Liver (tissue), 9 donors: Measurements from ENCODE around the gene RCOR3. TPM values are rescaled to one million over a fixed set of nuclear protein-coding genes. Genes with fewer than 3 reads are reported as not detected.

ENCODE experiments used
- DNase-seq: peaks from one replicate; pipeline ENCODE4 v3.0.0-alpha.2; 2017; ENCODE audit warnings: low spot score
- H3K27ac ChIP-seq, 2 donors: one replicate each; pipeline ENCODE4 v1.7.0; 2013; ENCODE audit warnings: inconsistent platforms in 2 of 2, low read length in 2 of 2, control low read depth in 1 of 2, low read depth in 1 of 2, mild to moderate bottlenecking in 1 of 2
- H3K27me3 ChIP-seq, 4 donors: one replicate each; pipeline versions ENCODE4 v1.6.1 to v1.7.0; 2013; ENCODE audit warnings: low read length in 3 of 4, inconsistent platforms in 1 of 4, mild to moderate bottlenecking in 1 of 4, moderate library complexity in 1 of 4; ENCODE audit not compliant: control insufficient read depth in 4 of 4, insufficient read depth in 4 of 4
- H3K36me3 ChIP-seq, 4 donors: one replicate each; pipeline versions ENCODE4 v1.6.1 to v1.7.0; 2013; ENCODE audit warnings: low read length in 3 of 4, mild to moderate bottlenecking in 3 of 4, low read depth in 1 of 4, moderate library complexity in 1 of 4; ENCODE audit not compliant: control insufficient read depth in 4 of 4, insufficient read depth in 3 of 4
- H3K4me1 ChIP-seq, 4 donors: one replicate each; pipeline versions ENCODE4 v1.6.1 to v1.7.0; 2013; ENCODE audit warnings: low read length in 3 of 4, mild to moderate bottlenecking in 3 of 4, moderate library complexity in 1 of 4; ENCODE audit not compliant: control insufficient read depth in 4 of 4, insufficient read depth in 4 of 4
- H3K4me3 ChIP-seq, 3 donors: one replicate each; pipeline versions ENCODE4 v1.6.1 to v1.7.0; 2013; ENCODE audit warnings: low read length in 3 of 3, control low read depth in 1 of 3, low read depth in 1 of 3, mild to moderate bottlenecking in 1 of 3
- H3K9ac ChIP-seq, 2 donors: one replicate each; pipeline ENCODE4 v1.7.0; 2013; ENCODE audit warnings: low read length in 2 of 2, mild to moderate bottlenecking in 2 of 2, moderate library complexity in 2 of 2, control low read depth in 1 of 2, low read depth in 1 of 2
- H3K9me3 ChIP-seq, 4 donors: one replicate each; pipeline versions ENCODE4 v1.6.1 to v1.7.0; 2013; ENCODE audit warnings: low read length in 3 of 4; ENCODE audit not compliant: control insufficient read depth in 4 of 4
- CTCF ChIP-seq: fragments of 150-350 bp; IDR thresholded peaks from 2 replicates; pipeline ENCODE4 v1.5.1; 2017; ENCODE audit warnings: improper control_type of control experiment, low read depth, low read length; ENCODE audit not compliant: missing input control
- GABPA ChIP-seq, 2 donors: IDR thresholded peaks in 1 of 2; conservative IDR thresholded peaks in 1 of 2; 2 replicates each; pipeline ENCODE4 v1.6.1; 2016; ENCODE audit warnings: antibody characterized with exemption in 2 of 2, mild to moderate bottlenecking in 1 of 2, moderate library complexity in 1 of 2
- HNF4A ChIP-seq, 2 donors: conservative IDR thresholded peaks; 2 replicates each; pipeline ENCODE4 v1.6.1; 2016; ENCODE audit warnings: antibody characterized with exemption in 2 of 2, mild to moderate bottlenecking in 2 of 2
- HNF4G ChIP-seq: IDR thresholded peaks from 2 replicates; pipeline ENCODE4 v1.6.1; 2016; ENCODE audit warnings: antibody characterized with exemption
- NR2F2 ChIP-seq: IDR thresholded peaks from 2 replicates; pipeline ENCODE4 v1.6.1; 2016; ENCODE audit warnings: antibody characterized with exemption
- RAD21 ChIP-seq, 2 donors: IDR thresholded peaks; 2 replicates each; pipeline ENCODE4 v1.6.1; 2016; ENCODE audit warnings: antibody characterized with exemption in 2 of 2, mild to moderate bottlenecking in 2 of 2
- REST ChIP-seq: IDR thresholded peaks from 2 replicates; pipeline ENCODE4 v1.6.1; 2016; ENCODE audit warnings: antibody characterized with exemption, mild to moderate bottlenecking
- RXRA ChIP-seq, 2 donors: IDR thresholded peaks; 2 replicates each; pipeline ENCODE4 v1.6.1; 2017 to 2018; ENCODE audit warnings: antibody characterized with exemption in 2 of 2, mild to moderate bottlenecking in 1 of 2
- TAF1 ChIP-seq: conservative IDR thresholded peaks from 2 replicates; pipeline ENCODE4 v1.6.1; 2016; ENCODE audit warnings: antibody characterized with exemption, mild to moderate bottlenecking
- YY1 ChIP-seq: IDR thresholded peaks from 2 replicates; pipeline ENCODE4 v1.6.1; 2016; ENCODE audit warnings: antibody characterized with exemption, mild to moderate bottlenecking
- WGBS: extraction: QIAGEN DNeasy Blood & Tissue Kit; methylation state at CpG from one replicate; pipeline ENCODE4 v1.1.7; 2013; 5-methylcytosine and 5-hydroxymethylcytosine counted together
- polyA plus RNA-seq, 2 donors: library from polyadenylated mRNA; stranded (reverse) in 1 of 2; unstranded in 1 of 2; fragments of 200-250 nt in 1 of 2; fragments of >200 nt in 1 of 2; fragmentation: Nextera tagmentation in 1 of 2; extraction: Ambion mirVana in 1 of 2; gene quantifications; one replicate each; pipeline versions ENCODE4 v1.2.1 to v1.2.3, GENCODE V29; 2013 to 2015
- total RNA-seq, 2 donors: library from RNA; depleted of rRNA; stranded (reverse); fragments of >200 nt; gene quantifications; one replicate each; pipeline ENCODE4 v1.2.3, GENCODE V29; 2014
- donor health status: healthy.
- donor health status: healthy.
- donor health status: healthy.
- donor health status: healthy.
- donor health status: healthy.

RCOR3 gene
- total and polyA plus RNA-seq, 4 donors = 7.8 to 20.2 (median 13.4) TPM

GRCh38 chr1:211210052-211210451, 49.1 kb upstream of the RCOR3 start:
- Histone ChIP-seq H3K9me3 (peaks cover 0 to 3% (median under 1%) of the 10 kb centered on the region in 4 donors), H3K27me3 (no peaks in the 10 kb centered on the region), H3K27ac (no peak overlapping the region), H3K4me1 (no peaks in the 10 kb centered on the region), H3K4me3 (no peak overlapping the region), H3K9ac (no peak overlapping the region), H3K36me3 (no peaks in the 10 kb centered on the region)
- no peak for DNase-seq
- 93% methylated on average over 5 of the region's 5 CpGs for WGBS
- TF ChIP-seq RXRA (IDR thresholded peaks at IDR 0.05) = no peak

GRCh38 chr1:211210965-211211364, 48.2 kb upstream of the RCOR3 start:
- 73% methylated on average over 6 of the region's 6 CpGs for WGBS
- Histone ChIP-seq H3K27me3 (no peaks in the 10 kb centered on the region), H3K9me3 (peaks cover 0 to 3% (median under 1%) of the 10 kb centered on the region in 4 donors), H3K9ac (no peak overlapping the region), H3K4me3 (no peak overlapping the region), H3K36me3 (no peaks in the 10 kb centered on the region), H3K4me1 (no peaks in the 10 kb centered on the region), H3K27ac (no peak overlapping the region)
- DNase-seq = no peak
- TF ChIP-seq TAF1 (no peak), REST (no peak), NR2F2 (no peak), GABPA (IDR thresholded peaks at IDR 0.05 in 1 of 2, conservative IDR thresholded peaks at IDR 0.05 in 1 of 2) (no peak), YY1 (no peak), HNF4G (no peak), CTCF (no peak), RXRA (IDR thresholded peaks at IDR 0.05) (no peak), HNF4A (conservative IDR thresholded peaks at IDR 0.05) (no peak), RAD21 (IDR thresholded peaks at IDR 0.05) (no peak)

- WGBS = 91% methylated on average over 2 of the region's 2 CpGs
- TF ChIP-seq CTCF = no peak
- Histone ChIP-seq H3K27ac (no peak overlapping the region), H3K9ac (no peak overlapping the region), H3K27me3 (no peaks in the 10 kb centered on the region), H3K9me3 (no peaks in the 10 kb centered on the region), H3K36me3 (no peaks in the 10 kb centered on the region), H3K4me1 (no peaks in the 10 kb centered on the region), H3K4me3 (no peak overlapping the region)
- no peak for DNase-seq
Measured at GRCh38 chr1:211213702-211214101, 45.5 kb upstream of the RCOR3 start.
